D721Med (cell line): Measurements from ENCODE around the gene SYT13.

Source experiments
- DNase-seq: peaks from one replicate; pipeline ENCODE4 v3.0.0; 2011; ENCODE audit warnings: low spot score; ENCODE audit not compliant: insufficient read length
- FAIRE-seq: peaks from 2 replicates; lab custom pipeline; 2011; peaks lifted over from hg19 to GRCh38; lab: Jason Lieb, UNC
- CTCF ChIP-seq: IDR thresholded peaks from 2 replicates; pipeline ENCODE4 v1.5.1; 2012; ENCODE audit warnings: mild to moderate bottlenecking, control low read depth; ENCODE audit not compliant: insufficient read depth; ENCODE audit errors: missing control alignments

Gene SYT13

DNA sequence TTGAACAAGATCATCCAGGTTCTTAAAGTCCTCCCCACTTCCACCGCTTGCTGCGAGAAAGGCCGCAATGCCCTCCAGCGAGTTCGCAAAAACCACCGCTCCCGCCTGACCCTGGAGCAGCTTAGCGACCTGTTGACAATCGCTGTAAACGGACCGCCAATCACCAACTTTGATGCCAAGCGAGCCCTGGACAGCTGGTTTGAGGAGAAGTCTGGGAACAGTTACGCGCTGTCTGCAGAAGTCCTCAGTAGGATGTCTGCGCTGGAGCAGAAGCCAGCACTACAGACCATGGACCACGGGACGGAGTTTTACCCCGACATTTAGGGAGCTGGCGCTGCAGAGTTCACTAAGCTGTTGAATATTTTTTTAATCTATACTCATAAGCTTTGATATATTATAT lies 58.3 kb downstream of the SYT13 start:
- no peak for DNase-seq
- FAIRE-seq = no peak
- no peak for TF ChIP-seq CTCF

- DNase-seq (no peak), FAIRE-seq (no peak)
- no peak for TF ChIP-seq CTCF
These were observed 59.2 kb downstream of the SYT13 start for GRCh38 chr11:45226901-45227300.

GRCh38 chr11:45225961-45226871 lies 59.9 kb downstream of the SYT13 start:
- TF ChIP-seq CTCF = no peak
- FAIRE-seq (no peak), DNase-seq (no peak)

DNA sequence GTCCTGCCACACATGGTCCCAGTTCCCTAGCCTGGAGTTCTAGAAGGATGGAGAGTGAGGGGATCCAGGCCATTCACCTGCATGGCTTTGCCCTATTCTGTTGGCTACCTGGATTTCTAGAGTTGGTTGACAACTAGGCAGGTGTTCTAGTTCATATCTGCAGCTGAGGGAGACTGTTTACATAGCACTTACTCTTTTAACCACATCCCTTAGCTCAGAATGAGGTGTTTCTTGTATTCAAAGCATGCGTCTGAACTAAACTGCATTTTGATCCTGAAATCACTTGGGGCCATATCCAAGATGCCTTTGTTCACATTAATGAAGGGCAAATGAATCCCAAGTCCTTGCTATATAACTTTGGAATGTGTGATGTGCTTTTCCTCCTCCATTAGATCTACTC lies 60.9 kb downstream of the SYT13 start:
- DNase-seq (no peak), FAIRE-seq (no peak)
- TF ChIP-seq CTCF = no peak

GRCh38 chr11:45224766-45225165 lies 61.4 kb downstream of the SYT13 start:
- DNase-seq = no peak
- no peak for FAIRE-seq
- no peak for TF ChIP-seq CTCF

DNA sequence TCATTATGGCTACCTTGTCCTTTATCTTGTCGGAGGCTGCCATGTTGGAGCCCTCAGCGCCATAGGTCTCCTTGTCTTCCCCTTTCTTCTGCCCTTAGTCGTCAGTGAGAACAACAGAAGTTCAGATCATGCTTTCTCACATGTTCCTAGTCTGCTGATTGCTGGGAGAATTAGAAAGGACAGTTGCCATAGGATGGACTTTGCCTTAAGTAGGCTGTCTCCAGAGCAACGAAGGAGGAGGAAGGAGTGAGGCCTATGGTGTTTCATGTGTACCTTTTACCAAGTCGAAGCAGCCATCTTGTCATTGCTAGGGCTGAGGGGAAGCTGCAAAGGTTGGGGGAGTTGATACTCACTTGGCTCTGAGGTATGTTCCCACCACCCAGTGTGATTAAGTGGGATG lies 62.6 kb downstream of the SYT13 start:
- FAIRE-seq (no peak), DNase-seq (no peak)
- TF ChIP-seq CTCF = no peak

- no peak for DNase-seq
- TF ChIP-seq CTCF = no peak
- FAIRE-seq = no peak
These were observed 66.7 kb downstream of the SYT13 start for GRCh38 chr11:45219411-45219810.
